Ovary (tissue), 9 donors: ENCODE data around the gene RFX4. TPM values are rescaled to one million over a fixed set of nuclear protein-coding genes. Genes with fewer than 3 reads are reported as not detected.

Experiments
- DNase-seq, 5 donors: peaks; one replicate each; pipeline ENCODE4 v3.0.0-alpha.2; 2019 to 2020
- H3K27ac ChIP-seq, 2 donors: fragments of 200-600 bp; one replicate each; pipeline versions ENCODE4 v1.5.1 to v1.8.0; 2019 to 2022
- H3K27me3 ChIP-seq: fragments of 200-600 bp; one replicate; pipeline ENCODE4 v1.8.0; 2022
- H3K36me3 ChIP-seq: fragments of 200-600 bp; sonication (generic); one replicate; pipeline ENCODE4 v1.5.1; 2019
- H3K4me1 ChIP-seq: one replicate; pipeline ENCODE4 v1.8.1; 2013; ENCODE audit warnings: mild to moderate bottlenecking, moderate library complexity; ENCODE audit not compliant: insufficient read depth
- H3K4me3 ChIP-seq: fragments of 200-600 bp; sonication (generic); one replicate; pipeline ENCODE4 v1.5.1; 2017
- H3K9me3 ChIP-seq, 2 donors: fragments of 200-600 bp in 1 of 2; sonication (generic) in 1 of 2; one replicate each; pipeline versions ENCODE4 v1.5.1 to v1.8.1; 2013 to 2019; ENCODE audit warnings: mild to moderate bottlenecking in 1 of 2, moderate library complexity in 1 of 2
- CTCF ChIP-seq, 3 donors: fragments of 450-650 bp in 2 of 3; fragments of 200-600 bp in 1 of 3; IDR thresholded peaks; one replicate each; pipeline versions ENCODE4 v1.5.1 to v1.8.0; 2016 to 2022; ENCODE audit warnings: antibody characterized with exemption in 3 of 3, mild to moderate bottlenecking in 1 of 3
- EP300 ChIP-seq: sonication (generic); formaldehyde crosslinking; IDR thresholded peaks from one replicate; pipeline ENCODE4 v1.6.1; 2017; ENCODE audit warnings: antibody characterized with exemption
- POLR2A ChIP-seq: fragments of 450-650 bp; IDR thresholded peaks from one replicate; pipeline ENCODE4 v1.6.1; 2017; ENCODE audit warnings: antibody characterized with exemption, mild to moderate bottlenecking, moderate library complexity
- WGBS, 3 donors: extraction: QIAGEN DNeasy Blood & Tissue Kit in 1 of 3; methylation state at CpG; one replicate each; pipeline versions ENCODE4 v1.1.5 to v1.1.7; 2013 to 2017; 5-methylcytosine and 5-hydroxymethylcytosine counted together
- intact Hi-C, 4 donors: fragments of 100-400 bp; cut with DNase I; formaldehyde crosslinking; loops; one replicate each; pipeline versions ENCODE4 v1.11.0 to v1.15.1; 2022 to 2023
- polyA plus RNA-seq, 2 donors: library from polyadenylated mRNA; stranded (reverse); fragments of 200-250 nt in 1 of 2; fragments of 350-450 nt in 1 of 2; fragmentation: Illumina TruSeq in 1 of 2; extraction: RNeasy Lipid Tissue Mini Kit (QIAGEN cat#74804) in 1 of 2; gene quantifications; one replicate each; pipeline ENCODE4 v1.2.3, GENCODE V29; 2013 to 2014
- total RNA-seq, 7 donors: library from RNA; depleted of rRNA in 2 of 7; stranded (reverse); fragments of >200 nt in 2 of 7; fragmentation: NEBNext Ultra II Directional in 3 of 7; extraction: Animal tissue kit (Norgen Biotek cat#: 25700) in 3 of 7; gene quantifications; one replicate each; pipeline versions ENCODE4 v1.1.0 to v1.2.4, GENCODE V29; 2016 to 2023
- donor health status: DM: no; HTN: no; CAD: no; lungs with moderate emphysema.
- donor health status: DM: no; HTN: no; CAD: no.
- donor health status: Bipolar disorder and iron deficiency.
- donor health status: DM: yes; HTN: yes; CAD: no.
- donor health status: DM: no; HTN: no; CAD: no.
- donor health status: DM: yes; HTN: yes; CAD: no.

Gene RFX4
- total and polyA plus RNA-seq, 9 donors, result 0.30 TPM; not detected in 8

GRCh38 chr12:106680280-106680679 lies 97.5 kb downstream of the RFX4 start:
- no peaks in the 10 kb centered on the region for H3K27me3 ChIP-seq

GRCh38 chr12:106681210-106681609 lies 98.4 kb downstream of the RFX4 start:
- WGBS, 3 donors, result 62 to 66% (median 65%) methylated on average over 3 of the region's 3 CpGs
- Histone ChIP-seq H3K27ac (no peak overlapping the region), H3K36me3 (no peaks in the 10 kb centered on the region), H3K4me1 (no peaks in the 10 kb centered on the region), H3K4me3 (no peak overlapping the region), H3K9me3 (no peaks in the 10 kb centered on the region), H3K27me3 (no peaks in the 10 kb centered on the region)
- DNase-seq, result no peak
- TF ChIP-seq EP300 (no peak), POLR2A (no peak), CTCF (IDR thresholded peaks at IDR 0.05) (no peak)
- intact Hi-C loops, result no loop called here

More at GRCh38 chr12:106680280-106680679, 97.5 kb downstream of the RFX4 start:
- no peak overlapping the region for H3K4me3 ChIP-seq
- no peaks in the 10 kb centered on the region for H3K4me1 ChIP-seq
- no peak overlapping the region for H3K27ac ChIP-seq
- no peak for DNase-seq
- H3K9me3 ChIP-seq, result no peaks in the 10 kb centered on the region
- intact Hi-C loops, result no loop called here
- no peaks in the 10 kb centered on the region for H3K36me3 ChIP-seq
- TF ChIP-seq EP300 (no peak), CTCF (IDR thresholded peaks at IDR 0.05) (no peak), POLR2A (no peak)

GRCh38 chr12:106682594-106683234 lies 99.9 kb downstream of the RFX4 start:
- Histone ChIP-seq H3K36me3 (no peaks in the 10 kb centered on the region), H3K4me3 (no peak overlapping the region), H3K9me3 (no peaks in the 10 kb centered on the region), H3K4me1 (no peaks in the 10 kb centered on the region), H3K27me3 (no peaks in the 10 kb centered on the region), H3K27ac (no peak overlapping the region)
- no peak for DNase-seq
- TF ChIP-seq EP300 (no peak), CTCF (IDR thresholded peaks at IDR 0.05) (no peak), POLR2A (no peak)
- WGBS, 3 donors, result 64 to 66% (median 65%) methylated on average over 4 of the region's 4 CpGs
- intact Hi-C loops, result no loop called here

GRCh38 chr12:106684497-106684896 lies 101.7 kb downstream of the RFX4 start:
- H3K9me3 ChIP-seq, result no peaks in the 10 kb centered on the region
- intact Hi-C loops, result no loop called here

More at GRCh38 chr12:106684497-106684896, 101.7 kb downstream of the RFX4 start:
- DNase-seq, result no peak
- WGBS, 3 donors, result 77 to 86% (median 81%) methylated on average over 7 of the region's 7 CpGs
- H3K27ac ChIP-seq, result no peak overlapping the region
- H3K27me3 ChIP-seq, result no peaks in the 10 kb centered on the region
- TF ChIP-seq EP300 (no peak), POLR2A (no peak), CTCF (IDR thresholded peaks at IDR 0.05) (no peak)
- H3K36me3 ChIP-seq, result no peaks in the 10 kb centered on the region
- H3K4me1 ChIP-seq, result no peaks in the 10 kb centered on the region
- no peak overlapping the region for H3K4me3 ChIP-seq
